ENCODE measurements around the gene INPP5E.

Gene INPP5E

DNA sequence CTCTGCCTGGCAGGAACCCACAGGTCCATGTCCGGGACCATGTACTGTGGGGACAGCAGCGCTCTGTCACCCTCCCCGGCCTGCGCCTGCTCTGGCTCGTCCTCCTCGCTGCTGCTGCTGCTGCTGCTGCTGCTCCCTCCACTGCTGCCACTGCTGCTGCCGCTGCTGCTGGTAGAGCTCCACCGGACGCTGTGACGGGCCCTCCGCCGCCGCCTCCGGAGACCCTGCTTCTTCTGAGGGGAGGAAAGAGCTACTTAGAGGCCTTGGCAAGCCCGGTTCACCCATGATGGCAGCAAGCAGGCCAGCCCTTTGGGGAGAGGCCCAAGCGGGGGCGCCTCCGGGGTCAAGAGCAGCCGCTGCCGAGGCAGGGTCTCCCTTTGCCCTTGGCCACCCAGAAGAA lies 56.2 kb downstream of the INPP5E start:
- ATAC-seq = no peak

DNA sequence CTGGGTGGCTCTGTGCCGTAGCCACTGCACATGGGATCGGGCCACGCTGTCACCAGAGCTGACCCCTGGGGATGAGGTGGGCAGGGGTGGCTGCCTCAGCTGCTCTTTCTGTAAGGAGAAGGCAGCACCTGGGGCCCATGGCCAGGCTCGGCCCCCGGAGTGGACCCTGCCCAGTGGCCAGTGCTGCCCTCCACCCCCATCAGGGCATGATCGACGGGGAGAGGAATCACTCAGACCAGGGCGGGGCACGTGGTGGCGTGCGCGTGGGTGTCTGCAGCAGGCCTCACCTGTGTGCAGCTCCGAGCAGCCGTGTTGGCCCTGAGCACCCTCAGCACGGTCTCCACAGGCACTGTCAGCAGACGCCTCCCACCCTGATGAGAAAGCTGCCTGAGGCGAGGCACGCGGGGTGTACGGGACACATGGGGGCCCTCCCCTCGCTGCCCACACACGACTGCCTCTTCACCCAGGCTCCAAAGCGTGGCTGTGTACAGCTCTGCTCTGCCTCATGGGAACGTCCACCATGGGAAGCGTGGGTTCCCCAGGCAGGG lies 57.6 kb downstream of the INPP5E start:
- no peak for ATAC-seq

DNA sequence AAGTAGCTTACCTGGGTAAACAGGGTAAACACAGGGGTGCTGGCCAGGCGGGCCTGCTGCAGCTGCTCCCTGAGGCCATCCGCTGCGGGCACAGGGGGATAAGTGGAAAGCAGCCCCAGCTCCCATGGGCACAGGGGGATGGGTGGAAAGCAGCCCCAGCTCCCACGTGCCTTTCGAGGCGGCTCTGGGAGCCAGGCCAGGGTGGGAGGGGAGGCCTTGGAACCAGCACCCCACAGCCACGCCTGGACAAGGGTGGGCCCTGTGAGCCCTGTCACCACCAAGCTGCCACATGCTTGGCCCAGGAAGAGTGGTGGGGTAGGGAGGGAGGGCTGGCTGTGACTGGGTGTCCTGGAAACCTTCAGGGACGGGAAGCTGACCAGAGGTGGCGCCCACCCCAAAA lies 58.3 kb downstream of the INPP5E start:
- no peak for ATAC-seq

- ATAC-seq = no peak
Observed at GRCh38 chr9:136380381-136380780, 59.3 kb downstream of the INPP5E start.

- no peak for ATAC-seq
Observed at GRCh38 chr9:136379891-136380290, 59.8 kb downstream of the INPP5E start.

DNA sequence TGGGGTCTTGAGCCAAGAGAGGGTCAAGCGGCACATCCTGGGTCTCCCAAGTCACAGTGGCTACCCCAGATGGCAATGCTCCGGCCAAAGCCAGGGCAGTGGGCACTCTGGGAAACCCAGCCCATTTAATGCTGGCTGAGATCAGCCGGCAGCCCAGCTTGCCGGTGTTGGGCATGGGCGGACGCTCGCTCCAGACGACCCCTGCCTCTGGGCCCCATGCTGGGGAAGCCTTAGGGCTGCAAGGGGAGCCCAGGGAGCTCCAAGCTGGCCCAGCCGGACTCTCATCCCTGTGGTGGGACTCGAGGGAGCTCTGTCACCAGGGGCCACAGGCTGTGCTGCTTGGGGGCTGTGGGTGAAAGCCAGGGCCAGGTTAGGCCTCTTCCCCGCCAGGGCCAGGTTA lies 60.2 kb downstream of the INPP5E start:
- no peak for ATAC-seq

- ATAC-seq = no peak
Observed at GRCh38 chr9:136379003-136379287, 60.7 kb downstream of the INPP5E start.
